GM12801 (cell line): ENCODE results near the gene CHCHD10.

Source experiments
- CTCF ChIP-seq: IDR thresholded peaks from one replicate; pipeline ENCODE4 v1.5.1; 2011; ENCODE audit warnings: control low read depth; ENCODE audit not compliant: insufficient read length; ENCODE audit errors: extremely low read depth

CHCHD10 gene

GRCh38 chr22:23743303-23743705 lies 24.5 kb downstream of the CHCHD10 start:
- TF ChIP-seq CTCF = no peak

- TF ChIP-seq CTCF = no peak
Observed at GRCh38 chr22:23742505-23743264, 25.1 kb downstream of the CHCHD10 start.

- TF ChIP-seq CTCF = no peak
Observed at GRCh38 chr22:23737696-23738095, 30.1 kb downstream of the CHCHD10 start.

GRCh38 chr22:23722724-23723123 lies 45.0 kb downstream of the CHCHD10 start:
- TF ChIP-seq CTCF = no peak

GRCh38 chr22:23722160-23722559 lies 45.6 kb downstream of the CHCHD10 start:
- no peak for TF ChIP-seq CTCF

GRCh38 chr22:23720855-23721254 lies 46.9 kb downstream of the CHCHD10 start:
- no peak for TF ChIP-seq CTCF

GRCh38 chr22:23718371-23719165 lies 49.2 kb downstream of the CHCHD10 start:
- no peak for TF ChIP-seq CTCF
